Urinary bladder (tissue), 4 donors: ENCODE data around the gene SNX18. TPM values are rescaled to one million over a fixed set of nuclear protein-coding genes. Genes with fewer than 3 reads are reported as not detected.

Experiments used
- DNase-seq: peaks from one replicate; pipeline ENCODE4 v3.0.0-alpha.2; 2015; ENCODE audit errors: extremely low spot score
- H3K27ac ChIP-seq: one replicate; pipeline ENCODE4 v1.5.1; 2013; ENCODE audit warnings: low read depth, mild to moderate bottlenecking, moderate library complexity
- H3K36me3 ChIP-seq: one replicate; pipeline ENCODE4 v1.6.1; 2013; ENCODE audit warnings: mild to moderate bottlenecking, moderate library complexity; ENCODE audit not compliant: insufficient read depth
- H3K4me1 ChIP-seq: one replicate; pipeline ENCODE4 v1.6.1; 2013; ENCODE audit warnings: mild to moderate bottlenecking, moderate library complexity; ENCODE audit not compliant: insufficient read depth
- H3K4me3 ChIP-seq: one replicate; pipeline ENCODE4 v1.5.1; 2013; ENCODE audit warnings: low read depth, low read length
- WGBS: extraction: QIAGEN DNeasy Blood & Tissue Kit; methylation state at CpG from one replicate; pipeline ENCODE4 v1.1.7; 2013; 5-methylcytosine and 5-hydroxymethylcytosine counted together
- polyA plus RNA-seq: library from polyadenylated mRNA; stranded (reverse); fragments of 200-250 nt; gene quantifications from one replicate; pipeline ENCODE4 v1.2.3, GENCODE V29; 2013
- total RNA-seq: library from RNA; depleted of rRNA; stranded (reverse); fragments of >200 nt; gene quantifications from one replicate; pipeline ENCODE4 v1.2.3, GENCODE V29; 2014
- donor health status: healthy with polysubstance abuse.
- donor health status: healthy.

The SNX18 gene
- total and polyA plus RNA-seq, 2 donors: 17.2 to 43.6 TPM

DNA sequence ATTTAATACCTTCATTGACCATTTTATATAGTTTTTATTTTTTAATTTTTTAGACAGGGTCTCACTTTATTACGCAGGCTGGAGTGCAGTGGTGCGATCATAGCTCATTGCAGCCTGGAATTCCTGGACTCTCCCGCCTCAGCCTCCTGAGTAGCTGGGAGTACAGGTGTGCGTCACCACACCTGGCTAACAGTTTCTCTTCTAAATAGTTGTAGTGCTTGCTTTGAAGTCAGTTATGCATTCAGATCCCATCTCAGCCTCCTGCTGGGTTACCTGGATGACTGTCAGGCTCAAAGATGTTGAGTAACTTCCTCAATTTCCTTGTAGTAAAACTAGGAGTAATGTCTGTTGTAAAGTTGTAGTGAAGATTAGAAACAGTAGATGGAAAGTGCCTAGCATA lies 21.4 kb downstream of the SNX18 start:
- peaks cover 3% of the 10 kb centered on the region for H3K4me1 ChIP-seq
- H3K27ac ChIP-seq: no peak overlapping the region
- H3K36me3 ChIP-seq: no peaks in the 10 kb centered on the region
- H3K4me3 ChIP-seq: no peak overlapping the region
- no peak for DNase-seq
- WGBS: 98% methylated on average over 4 of the region's 4 CpGs

DNA sequence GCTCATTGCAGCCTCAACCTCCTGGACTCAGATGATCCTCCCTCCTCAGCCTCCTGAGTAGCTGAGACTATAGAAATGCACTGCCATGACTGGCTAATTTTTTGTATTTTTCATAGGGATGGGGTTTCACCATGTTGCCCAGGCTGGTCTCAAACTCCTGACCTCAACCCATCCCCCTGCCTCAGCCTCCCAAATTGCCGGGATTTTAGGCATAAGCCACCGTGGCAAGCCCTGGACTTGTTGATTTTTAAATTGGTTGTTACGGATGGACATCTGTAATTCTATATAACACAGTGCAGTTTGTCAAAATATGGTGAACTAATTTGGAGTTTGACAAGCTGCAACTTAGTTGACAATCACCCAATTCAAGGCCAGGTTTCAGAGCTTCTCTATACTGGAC lies 22.7 kb downstream of the SNX18 start:
- no peak for DNase-seq
- Histone ChIP-seq H3K36me3 (no peaks in the 10 kb centered on the region), H3K4me1 (no peaks in the 10 kb centered on the region), H3K27ac (no peak overlapping the region), H3K4me3 (no peak overlapping the region)
- WGBS: 98% methylated on average over 3 of the region's 3 CpGs

DNA sequence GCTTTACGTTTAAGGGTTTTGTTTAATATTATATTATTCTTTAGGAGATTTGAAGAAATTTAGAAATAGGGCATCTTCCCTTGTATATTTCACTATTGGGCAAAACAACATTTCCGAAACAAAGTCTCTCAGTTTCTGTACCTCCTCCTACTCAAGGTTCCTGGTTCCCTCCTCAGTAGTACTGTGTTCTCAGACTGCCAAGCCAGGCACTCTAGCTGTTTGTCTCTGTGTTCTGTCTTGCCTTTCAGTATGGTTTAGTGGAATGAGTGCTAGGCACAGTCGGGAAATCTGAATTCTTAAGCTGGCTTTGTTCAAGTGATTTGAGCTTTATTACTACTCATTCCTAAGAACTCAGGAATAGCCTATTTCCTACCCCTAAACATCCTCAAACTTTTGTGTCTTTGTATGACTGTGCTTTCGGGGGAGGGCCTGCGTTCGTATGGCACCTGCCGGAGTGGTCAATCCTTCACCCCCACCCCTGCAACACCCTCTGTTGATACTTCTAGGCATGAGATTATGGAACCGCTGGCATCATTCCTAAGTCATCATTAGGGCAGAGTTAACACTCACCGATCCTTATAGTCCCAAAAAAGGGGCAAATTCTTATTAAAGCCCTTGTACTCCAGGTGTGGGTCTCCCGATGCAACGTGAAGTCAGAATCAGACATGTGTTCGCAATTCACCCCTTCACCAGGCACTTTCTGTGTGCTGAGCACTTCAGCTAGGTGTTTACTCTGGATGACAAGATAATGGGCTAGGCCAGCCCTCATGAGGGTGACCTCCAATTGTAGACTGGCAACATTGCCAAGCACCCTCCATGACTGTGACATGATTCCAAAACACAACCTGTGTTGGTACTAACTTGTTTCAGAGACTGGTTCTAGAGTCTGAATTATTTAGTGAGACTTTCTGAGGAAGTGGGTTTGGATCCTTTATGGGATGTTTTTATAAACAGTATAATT lies 24.5 kb downstream of the SNX18 start:
- DNase-seq: no peak
- Histone ChIP-seq H3K4me1 (no peaks in the 10 kb centered on the region), H3K36me3 (no peaks in the 10 kb centered on the region), H3K4me3 (no peak overlapping the region), H3K27ac (no peak overlapping the region)
- WGBS: 92% methylated on average over 12 of the region's 12 CpGs

DNA sequence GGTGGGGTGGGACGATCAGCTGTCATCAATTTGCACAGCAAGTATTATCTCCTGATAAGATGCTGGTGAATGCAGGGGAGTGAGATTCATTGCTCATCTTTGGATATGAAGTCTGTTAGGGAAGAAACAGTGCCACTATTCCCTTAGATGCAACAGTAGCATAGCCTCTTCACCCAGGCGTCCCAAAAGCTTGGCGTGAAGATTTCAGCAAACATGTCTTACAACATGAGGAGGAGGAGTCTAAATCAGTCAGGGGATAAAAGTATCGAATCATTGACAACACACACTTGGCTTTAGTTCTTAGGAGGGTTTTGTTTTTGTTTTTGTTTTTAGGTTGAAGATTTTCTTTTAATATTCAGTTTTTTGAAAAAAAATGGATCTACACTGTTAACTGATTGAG lies 26.5 kb downstream of the SNX18 start:
- no peak for DNase-seq
- no peak overlapping the region for H3K4me3 ChIP-seq
- no peaks in the 10 kb centered on the region for H3K4me1 ChIP-seq
- WGBS: 85% methylated on average over 4 of the region's 4 CpGs
- H3K36me3 ChIP-seq: no peaks in the 10 kb centered on the region
- no peak overlapping the region for H3K27ac ChIP-seq

DNA sequence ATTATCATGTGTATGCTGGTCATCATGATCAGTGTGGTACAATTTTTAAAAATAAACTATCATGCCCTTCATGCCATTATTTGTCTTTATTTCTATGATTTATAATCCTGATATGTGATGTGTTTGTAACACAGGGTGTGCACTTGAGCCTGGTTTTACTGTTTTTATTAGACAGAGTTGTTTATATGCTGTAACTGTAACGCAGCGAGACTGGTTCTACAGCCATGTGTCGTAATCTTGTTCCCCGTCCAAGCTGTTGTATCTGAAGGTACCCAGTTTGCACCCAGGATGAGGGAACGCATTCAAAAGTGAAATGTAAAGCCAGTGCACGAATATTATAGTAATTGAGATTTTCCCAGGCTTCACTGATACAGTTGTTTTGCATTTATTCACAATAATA lies 28.2 kb downstream of the SNX18 start:
- Histone ChIP-seq H3K4me1 (no peaks in the 10 kb centered on the region), H3K4me3 (no peak overlapping the region), H3K36me3 (no peaks in the 10 kb centered on the region), H3K27ac (no peak overlapping the region)
- WGBS: 71% methylated on average over 6 of the region's 6 CpGs
- peak; percentile 35 for DNase-seq

DNA sequence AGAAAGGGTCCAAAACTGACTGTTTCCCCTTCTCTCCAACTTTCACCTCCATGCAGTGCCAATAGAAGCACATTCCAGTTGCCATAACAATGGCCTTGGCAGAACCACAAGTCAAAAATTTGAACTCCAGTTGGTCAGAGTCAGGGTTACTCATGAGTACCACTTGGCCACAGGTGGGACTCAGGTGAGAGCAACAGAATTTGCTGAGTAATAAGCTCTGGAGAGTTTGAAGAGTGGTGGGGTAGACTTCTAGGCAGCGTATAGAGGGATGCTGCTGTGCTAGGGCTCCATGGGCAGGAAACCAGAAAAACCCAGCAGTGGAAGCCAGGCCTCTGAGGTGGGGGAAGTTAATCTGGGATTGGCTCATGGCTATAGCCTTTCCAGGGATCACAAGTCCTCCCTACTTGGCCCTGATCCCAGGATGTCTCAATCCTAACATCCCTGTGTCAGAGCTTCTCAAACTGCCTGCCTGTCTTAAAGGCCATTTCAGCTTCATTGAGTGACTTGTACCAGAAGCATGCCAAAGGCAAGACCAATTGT lies 30.2 kb downstream of the SNX18 start:
- no peak for DNase-seq
- 47% methylated on average over 1 of the region's 1 CpG for WGBS
- Histone ChIP-seq H3K4me3 (no peak overlapping the region), H3K27ac (no peak overlapping the region), H3K36me3 (no peaks in the 10 kb centered on the region), H3K4me1 (no peaks in the 10 kb centered on the region)

DNA sequence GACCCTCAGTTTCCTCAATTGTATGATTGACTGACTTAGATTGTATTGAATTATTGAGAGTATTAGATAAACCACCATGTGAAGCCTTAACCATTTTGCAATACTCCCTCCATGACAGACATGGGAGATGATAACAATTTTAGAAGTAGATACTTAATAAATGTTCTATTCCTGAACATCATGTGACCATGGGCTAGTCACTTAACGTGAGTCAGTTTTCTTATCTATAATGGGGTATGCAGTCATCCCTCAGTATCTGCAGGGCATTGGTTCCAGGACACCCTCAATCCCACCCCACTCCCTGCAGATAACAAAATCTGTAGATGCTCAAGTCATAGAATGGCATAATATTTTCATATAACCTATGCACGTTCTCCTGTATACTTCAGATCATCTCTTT lies 31.0 kb downstream of the SNX18 start:
- WGBS: 77% methylated on average over 2 of the region's 2 CpGs
- Histone ChIP-seq H3K36me3 (no peaks in the 10 kb centered on the region), H3K4me3 (no peak overlapping the region), H3K4me1 (no peaks in the 10 kb centered on the region), H3K27ac (no peak overlapping the region)
- DNase-seq: no peak

DNA sequence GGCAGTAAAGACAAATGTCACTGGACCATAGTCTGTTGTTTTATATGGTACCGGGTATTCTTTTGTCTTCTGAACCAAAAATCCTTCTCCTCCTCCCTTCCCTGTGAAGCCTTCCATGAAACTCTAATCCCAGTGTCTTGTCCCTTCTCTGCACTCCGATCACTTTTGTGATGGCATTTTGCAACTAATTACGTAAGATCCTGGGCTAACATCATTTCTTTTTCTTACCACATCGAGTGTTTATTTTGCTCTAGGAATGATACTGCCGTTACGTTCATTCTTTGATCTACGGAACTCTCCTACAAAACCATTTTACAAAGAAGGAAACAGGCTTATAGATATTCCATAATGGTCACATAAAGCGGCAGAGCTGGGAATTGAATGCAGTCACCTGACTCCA lies 33.7 kb downstream of the SNX18 start:
- H3K36me3 ChIP-seq: no peaks in the 10 kb centered on the region
- no peak overlapping the region for H3K4me3 ChIP-seq
- H3K27ac ChIP-seq: no peak overlapping the region
- H3K4me1 ChIP-seq: no peaks in the 10 kb centered on the region
- WGBS: 95% methylated on average over 8 of the region's 8 CpGs
- DNase-seq: no peak

DNA sequence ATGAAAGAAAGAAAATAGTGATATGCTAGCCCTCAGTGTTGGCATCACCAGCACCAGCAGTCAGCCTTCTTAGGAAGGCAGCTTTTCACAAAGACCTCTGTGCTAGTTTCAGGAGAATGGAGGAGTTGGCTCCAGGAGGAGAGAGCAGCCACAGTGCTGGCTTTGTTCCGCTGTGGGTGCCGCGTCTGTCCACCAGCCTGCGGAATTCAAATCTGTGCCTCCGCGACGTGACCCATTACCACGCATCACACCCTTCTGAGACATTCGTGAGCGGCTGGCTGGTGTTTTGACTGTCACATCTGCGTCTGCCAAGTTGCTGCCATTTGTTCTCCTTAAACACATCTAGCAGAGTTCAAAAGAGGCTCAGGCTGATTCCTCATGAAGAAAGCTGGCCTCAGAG lies 34.4 kb downstream of the SNX18 start:
- Histone ChIP-seq H3K4me1 (no peaks in the 10 kb centered on the region), H3K36me3 (no peaks in the 10 kb centered on the region), H3K27ac (no peak overlapping the region), H3K4me3 (no peak overlapping the region)
- 88% methylated on average over 11 of the region's 11 CpGs for WGBS
- no peak for DNase-seq

DNA sequence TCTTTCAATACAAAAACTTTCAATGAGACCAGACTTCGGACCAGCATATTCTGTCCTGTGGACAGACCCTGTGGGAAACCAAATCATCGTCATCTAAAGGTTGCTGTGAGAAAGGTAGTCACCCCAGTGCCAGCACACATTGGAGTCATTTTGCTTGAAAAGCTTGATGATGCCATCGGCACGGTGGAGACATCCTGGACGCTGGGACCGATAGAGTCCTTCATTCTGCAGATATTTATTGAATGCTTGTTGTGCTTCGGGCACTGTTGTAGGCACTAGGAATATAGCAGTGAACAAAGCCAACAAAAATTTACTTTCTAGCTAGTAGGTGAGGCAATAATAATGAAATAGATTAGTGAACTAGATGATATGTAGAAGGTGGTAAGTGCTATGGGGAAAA lies 34.9 kb downstream of the SNX18 start:
- H3K4me3 ChIP-seq: no peak overlapping the region
- H3K36me3 ChIP-seq: no peaks in the 10 kb centered on the region
- H3K27ac ChIP-seq: no peak overlapping the region
- no peaks in the 10 kb centered on the region for H3K4me1 ChIP-seq
- no peak for DNase-seq
- 97% methylated on average over 7 of the region's 7 CpGs for WGBS

DNA sequence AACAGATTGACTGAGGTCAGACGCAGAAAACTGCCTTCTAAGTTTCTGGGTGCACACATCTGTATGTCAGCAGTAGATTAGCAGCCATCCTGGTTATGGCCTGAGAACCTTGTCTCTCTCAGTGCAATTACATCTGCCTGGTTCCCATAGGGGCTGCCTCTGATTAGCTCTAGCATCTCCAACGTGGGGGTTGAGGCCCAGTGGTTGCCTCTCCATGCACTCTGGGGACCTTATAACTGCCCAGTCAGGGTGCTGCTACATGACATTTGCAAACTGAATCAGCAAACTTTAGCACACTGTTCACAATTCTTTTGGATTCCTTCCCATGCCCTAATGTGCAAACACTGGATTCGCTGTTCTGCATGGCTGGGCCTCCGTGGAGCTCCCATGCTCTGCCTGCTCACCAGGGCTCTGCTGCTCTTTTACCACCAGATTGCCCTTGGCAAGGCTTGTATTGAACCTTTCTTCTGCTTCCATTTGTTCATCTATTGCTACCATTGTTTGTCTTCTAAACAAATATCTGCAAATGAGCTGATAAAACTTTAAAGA lies 36.2 kb downstream of the SNX18 start:
- Histone ChIP-seq H3K27ac (no peak overlapping the region), H3K4me1 (no peaks in the 10 kb centered on the region), H3K36me3 (no peaks in the 10 kb centered on the region), H3K4me3 (no peak overlapping the region)
- WGBS: 79% methylated on average over 4 of the region's 4 CpGs
- DNase-seq: no peak

DNA sequence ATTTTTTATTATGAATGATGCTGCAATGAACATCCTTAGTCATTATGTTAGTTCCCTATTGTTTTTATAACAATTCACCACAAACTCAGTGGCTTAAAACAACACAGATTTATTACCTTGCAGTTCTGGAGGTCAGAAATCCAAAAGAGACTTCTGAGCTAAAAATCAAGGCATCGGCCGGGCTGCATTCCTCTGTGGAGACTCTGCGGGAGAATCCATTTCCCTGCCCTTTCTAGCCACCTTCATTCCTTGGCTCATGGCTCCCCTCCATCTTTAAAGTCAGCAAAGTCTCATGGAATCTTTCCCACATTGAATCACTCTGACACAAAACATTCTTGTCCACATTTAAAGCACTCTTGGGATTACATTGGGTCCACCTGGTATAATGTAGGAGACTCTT lies 38.6 kb downstream of the SNX18 start:
- Histone ChIP-seq H3K4me1 (no peaks in the 10 kb centered on the region), H3K36me3 (no peaks in the 10 kb centered on the region), H3K27ac (no peak overlapping the region), H3K4me3 (no peak overlapping the region)
- 75% methylated on average over 3 of the region's 3 CpGs for WGBS
- DNase-seq: no peak

DNA sequence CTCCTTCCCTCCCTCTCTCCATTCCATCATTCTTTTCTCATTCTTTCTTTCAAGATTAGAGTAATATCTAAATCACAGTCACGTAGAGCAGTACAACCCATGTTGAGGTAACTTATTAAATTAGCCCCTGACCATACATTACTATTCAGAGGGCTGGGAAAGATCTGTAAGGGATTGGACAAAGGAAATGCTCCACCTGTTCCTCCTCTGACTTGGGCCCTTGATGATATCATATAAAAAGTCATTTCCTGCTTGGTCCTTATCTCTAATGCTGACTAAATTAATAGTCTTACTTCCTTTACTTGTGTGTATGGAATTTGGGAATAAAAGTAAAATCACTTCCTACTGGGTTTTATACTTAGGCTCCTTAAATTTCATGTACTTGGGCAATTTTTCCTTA lies 40.8 kb downstream of the SNX18 start:
- Histone ChIP-seq H3K36me3 (no peaks in the 10 kb centered on the region), H3K4me1 (no peaks in the 10 kb centered on the region), H3K4me3 (no peak overlapping the region), H3K27ac (peak overlapping the region; percentile 23)
- WGBS: 62% methylated on average over 1 of the region's 1 CpG
- DNase-seq: no peak

DNA sequence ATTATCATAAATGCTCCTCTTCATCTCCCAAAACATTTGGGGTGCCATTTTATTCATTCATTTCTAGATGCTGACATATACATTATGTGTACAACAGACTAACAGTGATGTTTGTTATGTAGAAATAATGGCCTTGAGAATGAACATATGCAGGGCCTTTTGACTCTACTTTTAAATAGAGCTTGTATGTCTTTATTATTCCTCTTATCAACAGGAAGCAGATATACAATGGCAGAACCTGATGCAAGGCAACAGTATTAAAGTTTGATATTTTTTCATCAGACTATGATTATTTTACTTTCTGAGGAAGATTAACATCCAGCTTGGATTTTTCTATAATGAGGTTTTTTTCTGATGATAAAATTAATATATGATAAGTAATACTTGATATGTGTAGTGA lies 44.1 kb downstream of the SNX18 start:
- DNase-seq: no peak
- Histone ChIP-seq H3K4me1 (no peaks in the 10 kb centered on the region), H3K4me3 (no peak overlapping the region), H3K27ac (no peak overlapping the region), H3K36me3 (no peaks in the 10 kb centered on the region)
